Natural killer cell treated with Interleukin-12 subunit alpha and Interleukin-12 subunit beta and Interleukin-15 and Interleukin-18, amount 100 ng/mL, for 72 hours (primary cell): ENCODE data around the gene STAT4. TPM values are rescaled to one million over a fixed set of nuclear protein-coding genes. Genes with fewer than 3 reads are reported as not detected.
"Not testable (repeated sequence)": the region's sequence is repeated elsewhere in the genome, so short reads cannot be mapped to it uniquely, and the experiment has no call there.

Experiments
- ATAC-seq, 2 donors: fragments of 150-1000 bp; cut with Tn5 transposase in 1 of 2; sonication (Bioruptor Pico), chemical (Tn5 transposase) in 1 of 2; 2 replicates each; pipeline ENCODE4 v1.10.0; 2021
- DNase-seq: peaks from one replicate; pipeline ENCODE4 v3.0.0; 2022; ENCODE audit warnings: low spot score
- H3K27ac Mint-ChIP-seq, 2 donors: 1 replicate in 1 of 2; 2 replicates in 1 of 2; pipeline ENCODE4 v1.8.0; 2022; ENCODE audit warnings: mixed read lengths in 2 of 2, mild to moderate bottlenecking in 1 of 2, moderate library complexity in 1 of 2
- H3K27me3 Mint-ChIP-seq, 2 donors: 1 replicate in 1 of 2; 2 replicates in 1 of 2; pipeline ENCODE4 v1.8.0; 2022; ENCODE audit warnings: mixed read lengths in 2 of 2
- H3K36me3 Mint-ChIP-seq: one replicate; pipeline ENCODE4 v1.8.0; 2022; ENCODE audit warnings: mixed read lengths
- H3K4me1 Mint-ChIP-seq, 2 donors: 1 replicate in 1 of 2; 2 replicates in 1 of 2; pipeline ENCODE4 v1.8.0; 2022; ENCODE audit warnings: low read depth in 2 of 2, mixed read lengths in 2 of 2, mild to moderate bottlenecking in 1 of 2
- H3K4me3 Mint-ChIP-seq: one replicate; pipeline ENCODE4 v1.8.0; 2022; ENCODE audit warnings: mixed read lengths
- H3K9me3 Mint-ChIP-seq: 2 replicates; pipeline ENCODE4 v1.8.0; 2022; ENCODE audit warnings: mixed read lengths
- total RNA-seq, 2 donors: library from RNA; stranded (reverse); gene quantifications; one replicate each; pipeline ENCODE4 v1.2.3, GENCODE V29; 2022

Gene STAT4
- total RNA-seq, 2 donors from 2014 or later, result 133 to 241 TPM

DNA sequence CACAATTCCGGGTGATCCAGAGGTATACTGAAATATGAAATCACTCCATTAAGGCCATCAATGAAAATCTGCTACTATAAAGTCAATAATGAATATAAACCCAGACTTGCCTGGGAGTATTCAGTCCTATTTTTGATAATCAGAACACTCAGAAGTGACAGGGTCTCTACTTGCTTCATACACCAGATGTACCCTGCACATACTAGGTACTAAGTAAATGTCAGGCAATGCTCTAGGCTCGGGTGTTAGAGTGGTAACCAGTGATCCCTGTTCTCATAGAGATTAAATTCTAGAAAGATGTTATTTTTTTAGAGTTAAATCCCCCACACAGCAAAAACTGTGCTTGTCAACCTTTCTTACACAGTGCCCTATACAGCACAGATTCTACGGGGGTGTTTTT lies 149.2 kb downstream of the STAT4 start:
- H3K4me3 Mint-ChIP-seq, result no peak overlapping the region
- H3K4me1 Mint-ChIP-seq, result peaks cover 51 to 72% of the 10 kb centered on the region in 2 donors
- no peaks in the 10 kb centered on the region for H3K27me3 Mint-ChIP-seq
- H3K9me3 Mint-ChIP-seq, result no peaks in the 10 kb centered on the region
- peak overlapping the region; percentile 28 to 30 for H3K27ac Mint-ChIP-seq
- peaks cover 86% of the 10 kb centered on the region for H3K36me3 Mint-ChIP-seq
- no peak for DNase-seq
- ATAC-seq, result no peak

DNA sequence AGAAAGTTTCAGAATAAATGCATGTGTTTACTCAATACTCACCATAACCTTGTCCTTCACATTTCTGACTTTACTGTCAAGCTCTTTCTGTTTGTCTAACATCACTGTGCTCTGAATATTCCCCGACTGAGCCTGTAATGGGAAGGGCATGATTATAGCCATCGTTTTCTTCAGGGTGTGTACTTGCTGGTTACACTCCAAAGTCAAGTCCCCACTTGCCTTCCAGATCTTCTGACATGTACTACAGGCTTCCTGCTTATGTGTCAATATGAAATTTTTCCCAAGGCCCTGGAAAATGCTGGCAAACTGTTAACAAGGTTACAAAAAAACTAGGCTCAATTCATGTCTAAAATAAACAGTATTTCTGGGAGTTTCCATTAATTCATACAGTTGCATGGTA lies 149.8 kb downstream of the STAT4 start:
- peak overlapping the region; percentile 30 to 47 for H3K27ac Mint-ChIP-seq
- H3K9me3 Mint-ChIP-seq, result no peaks in the 10 kb centered on the region

GRCh38 chr2:190999949-191000665 lies 150.7 kb downstream of the STAT4 start:
- Mint-ChIP-seq H3K27me3 (no peaks in the 10 kb centered on the region), H3K27ac (peak overlapping the region; percentile 47 to 62), H3K4me3 (peak overlapping the region; percentile 12), H3K36me3 (peaks cover 89% of the 10 kb centered on the region), H3K4me1 (peaks cover 61 to 80% of the 10 kb centered on the region in 2 donors), H3K9me3 (peaks cover 1% of the 10 kb centered on the region)
- ATAC-seq (no peak), DNase-seq (no peak)

More for the DNA sequence above, 149.8 kb downstream of the STAT4 start:
- ATAC-seq (peak in 1 of 2 donors; percentile 36), DNase-seq (no peak)
- Mint-ChIP-seq H3K36me3 (peaks cover 84% of the 10 kb centered on the region), H3K4me3 (peak overlapping the region; percentile 5), H3K27me3 (no peaks in the 10 kb centered on the region), H3K4me1 (peaks cover 53 to 72% of the 10 kb centered on the region in 2 donors)

DNA sequence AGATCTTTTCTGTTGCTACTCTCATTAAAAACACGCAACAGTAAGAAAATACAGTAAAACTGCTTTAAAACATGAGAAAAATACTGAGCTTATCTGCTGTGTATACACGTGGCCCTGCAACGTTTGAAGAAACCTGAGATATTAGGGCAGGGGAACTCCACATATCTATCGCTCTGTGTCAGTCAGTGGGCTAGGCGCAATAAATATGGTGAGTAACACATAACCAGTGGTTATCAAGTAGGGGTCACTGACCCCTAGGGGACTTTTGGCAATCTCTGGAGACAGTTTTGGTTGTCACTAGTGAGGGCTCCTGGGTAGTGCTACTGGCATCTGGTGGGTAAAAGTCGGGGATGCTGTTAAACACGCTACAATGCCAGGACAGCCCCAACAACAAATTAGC lies 151.7 kb downstream of the STAT4 start:
- H3K4me1 Mint-ChIP-seq, result peaks cover 64 to 77% of the 10 kb centered on the region in 2 donors
- H3K27me3 Mint-ChIP-seq, result no peaks in the 10 kb centered on the region
- peak overlapping the region; percentile 20 for H3K4me3 Mint-ChIP-seq
- ATAC-seq (peak; percentile 83 to 89), DNase-seq (peak; percentile 70)
- peaks cover 87% of the 10 kb centered on the region for H3K36me3 Mint-ChIP-seq
- H3K9me3 Mint-ChIP-seq, result peaks cover 4% of the 10 kb centered on the region
- H3K27ac Mint-ChIP-seq, result peak overlapping the region; percentile 47 to 62

DNA sequence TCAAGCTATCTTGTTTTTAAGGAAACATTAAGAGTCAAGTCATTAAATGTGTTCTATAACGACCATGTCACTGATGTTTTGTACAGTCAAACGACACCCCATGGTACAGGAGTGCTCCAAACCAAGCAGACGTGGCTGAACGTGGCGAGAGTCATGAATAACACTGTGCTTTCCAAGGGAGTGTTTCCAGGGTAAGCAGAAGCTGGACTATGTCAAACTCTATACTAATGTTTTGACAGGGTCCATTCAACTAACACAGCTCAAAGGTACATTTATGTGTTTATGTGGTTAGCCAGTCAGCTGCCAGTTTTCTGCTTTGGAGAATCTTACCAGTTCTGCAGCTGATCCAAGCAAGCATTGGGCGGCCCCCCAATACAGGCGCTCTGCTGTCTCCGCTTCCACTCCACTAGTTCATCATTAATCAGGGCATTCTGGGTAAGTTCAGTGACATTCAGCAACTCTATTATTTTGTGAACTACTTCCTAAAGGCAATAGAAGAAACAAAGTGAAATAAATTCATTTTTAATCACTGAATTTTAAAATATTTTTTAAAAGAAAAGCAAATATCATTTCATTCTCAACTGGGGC lies 153.2 kb downstream of the STAT4 start:
- peaks cover 85% of the 10 kb centered on the region for H3K36me3 Mint-ChIP-seq
- no peaks in the 10 kb centered on the region for H3K27me3 Mint-ChIP-seq
- H3K4me1 Mint-ChIP-seq, result peaks cover 63 to 72% of the 10 kb centered on the region in 2 donors
- peak overlapping the region; percentile 56 to 77 for H3K27ac Mint-ChIP-seq
- ATAC-seq, result no peak
- peaks cover 4% of the 10 kb centered on the region for H3K9me3 Mint-ChIP-seq
- no peak for DNase-seq
- peak overlapping the region; percentile 17 for H3K4me3 Mint-ChIP-seq

DNA sequence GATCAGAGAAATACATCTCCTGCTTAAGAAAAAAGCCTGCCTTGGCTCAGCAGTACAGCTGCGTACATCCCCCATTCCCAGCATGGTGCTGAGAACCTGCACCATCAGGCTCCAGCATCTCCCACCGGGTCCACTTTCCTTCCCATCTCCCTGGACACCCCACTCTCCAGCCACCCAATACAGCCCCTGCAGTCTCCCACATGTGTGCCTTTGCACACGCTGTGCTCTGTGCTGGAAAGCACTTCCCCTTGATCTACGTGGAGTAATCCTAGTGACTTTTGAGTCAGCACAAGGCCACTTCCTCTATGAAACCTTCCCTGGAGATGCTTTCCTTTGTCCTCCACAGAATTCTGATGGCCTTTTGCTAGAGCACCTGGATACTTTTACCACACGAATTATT lies 153.8 kb downstream of the STAT4 start:
- peak overlapping the region; percentile 17 for H3K4me3 Mint-ChIP-seq
- no peaks in the 10 kb centered on the region for H3K27me3 Mint-ChIP-seq
- H3K4me1 Mint-ChIP-seq, result peaks cover 59 to 66% of the 10 kb centered on the region in 2 donors
- H3K9me3 Mint-ChIP-seq, result peaks cover 4% of the 10 kb centered on the region
- peaks cover 83% of the 10 kb centered on the region for H3K36me3 Mint-ChIP-seq
- H3K27ac Mint-ChIP-seq, result peak overlapping the region; percentile 56 to 77
- DNase-seq (no peak), ATAC-seq (no peak)

GRCh38 chr2:190996338-190996946 lies 154.4 kb downstream of the STAT4 start:
- Mint-ChIP-seq H3K4me1 (peaks cover 58 to 61% of the 10 kb centered on the region in 2 donors), H3K27me3 (no peaks in the 10 kb centered on the region), H3K27ac (peak overlapping the region; percentile 56 to 77), H3K36me3 (peaks cover 81% of the 10 kb centered on the region), H3K9me3 (peaks cover 4% of the 10 kb centered on the region), H3K4me3 (no peak overlapping the region)
- ATAC-seq (peak in 1 of 2 donors; percentile 47), DNase-seq (peak; percentile 74)

DNA sequence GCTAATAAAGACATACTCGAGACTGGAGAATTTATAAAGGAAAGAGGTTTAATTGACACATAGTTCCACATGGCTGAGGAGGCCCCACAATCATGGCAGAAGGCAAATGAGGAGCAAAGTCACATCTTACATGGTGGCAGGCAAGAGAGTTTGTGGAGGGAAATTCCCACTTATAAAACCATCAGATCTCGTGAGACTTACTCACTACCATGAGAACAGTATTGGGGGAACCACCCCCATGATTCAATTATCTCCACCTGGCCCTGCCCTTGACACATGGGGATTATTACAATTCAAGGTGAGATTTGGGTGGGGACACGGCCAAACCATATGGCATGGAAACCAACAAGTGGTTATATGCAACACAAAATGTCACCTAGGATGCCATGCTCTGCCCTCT lies 155.5 kb downstream of the STAT4 start:
- peak overlapping the region; percentile 28 to 56 for H3K27ac Mint-ChIP-seq
- H3K27me3 Mint-ChIP-seq, ATAC-seq, H3K9me3 Mint-ChIP-seq, DNase-seq, H3K4me3 Mint-ChIP-seq: not testable (repeated sequence)
- H3K36me3 Mint-ChIP-seq, result peaks cover 73% of the 10 kb centered on the region
- H3K4me1 Mint-ChIP-seq, result peaks cover 48 to 50% of the 10 kb centered on the region in 2 donors

DNA sequence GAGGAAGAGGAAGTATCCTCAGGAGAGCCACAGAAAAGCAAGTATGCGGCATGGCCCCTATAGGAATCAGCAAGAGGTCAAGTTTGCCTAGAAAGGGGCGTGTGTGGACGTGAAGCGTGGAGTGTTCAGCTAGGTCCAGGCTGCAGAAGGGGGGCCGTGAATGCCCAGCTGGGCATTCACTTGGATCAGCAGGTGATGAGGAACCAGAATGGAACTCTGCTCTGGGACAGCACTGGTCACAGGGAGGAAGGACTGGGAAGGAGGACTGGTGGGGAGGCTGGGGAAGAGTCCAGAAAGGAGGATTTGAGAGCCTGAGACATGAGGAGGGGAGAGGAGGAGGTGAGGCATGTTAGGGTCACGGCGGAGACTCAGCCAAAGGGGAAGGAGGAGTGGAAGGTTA lies 156.6 kb downstream of the STAT4 start:
- Mint-ChIP-seq H3K27me3 (no peaks in the 10 kb centered on the region), H3K36me3 (peaks cover 68% of the 10 kb centered on the region), H3K27ac (peak overlapping the region in 1 of 2 donors; percentile 64), H3K9me3 (peaks cover 4% of the 10 kb centered on the region), H3K4me1 (peaks cover 37 to 39% of the 10 kb centered on the region in 2 donors), H3K4me3 (no peak overlapping the region)
- no peak for ATAC-seq
- no peak for DNase-seq

- Mint-ChIP-seq H3K9me3 (peaks cover 4% of the 10 kb centered on the region), H3K36me3 (peaks cover 63% of the 10 kb centered on the region), H3K27me3 (no peaks in the 10 kb centered on the region), H3K27ac (peak overlapping the region in 1 of 2 donors; percentile 18), H3K4me1 (peaks cover 33 to 35% of the 10 kb centered on the region in 2 donors), H3K4me3 (no peak overlapping the region)
- no peak for ATAC-seq
- DNase-seq, result no peak
Measured at GRCh38 chr2:190993292-190993643, 157.5 kb downstream of the STAT4 start.

DNA sequence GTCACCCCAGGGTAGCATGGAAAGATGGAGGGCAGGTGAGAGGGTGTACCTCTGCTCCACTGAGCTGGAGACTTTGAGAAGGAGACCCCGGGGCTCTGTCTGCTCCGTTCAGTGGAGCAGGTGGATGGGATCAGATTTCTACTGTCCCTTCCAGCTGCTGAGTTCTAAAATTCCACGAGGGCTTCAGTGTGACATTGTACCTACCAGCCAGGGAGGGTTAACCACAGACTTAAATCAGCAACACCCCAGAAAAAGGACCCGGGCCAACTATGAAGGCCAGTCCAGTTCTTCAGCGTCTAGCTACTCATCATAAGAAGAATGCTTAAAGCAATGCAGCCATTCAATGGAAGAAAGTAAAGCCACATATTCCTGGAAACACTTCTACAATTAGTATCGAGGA lies 160.7 kb downstream of the STAT4 start:
- peaks cover 44% of the 10 kb centered on the region for H3K36me3 Mint-ChIP-seq
- H3K9me3 Mint-ChIP-seq, result peaks cover 3% of the 10 kb centered on the region
- ATAC-seq, result no peak
- DNase-seq, result no peak
- H3K4me1 Mint-ChIP-seq, result peaks cover 13 to 16% of the 10 kb centered on the region in 2 donors
- H3K27me3 Mint-ChIP-seq, result no peaks in the 10 kb centered on the region
- H3K4me3 Mint-ChIP-seq, result no peak overlapping the region
- no peak overlapping the region for H3K27ac Mint-ChIP-seq

GRCh38 chr2:190988910-190989309 lies 161.9 kb downstream of the STAT4 start:
- Mint-ChIP-seq H3K9me3 (no peaks in the 10 kb centered on the region), H3K27me3 (no peaks in the 10 kb centered on the region), H3K27ac (no peak overlapping the region), H3K4me1 (peaks cover 5 to 7% of the 10 kb centered on the region in 2 donors), H3K4me3 (no peak overlapping the region), H3K36me3 (peaks cover 41% of the 10 kb centered on the region)
- DNase-seq (no peak), ATAC-seq (no peak)

DNA sequence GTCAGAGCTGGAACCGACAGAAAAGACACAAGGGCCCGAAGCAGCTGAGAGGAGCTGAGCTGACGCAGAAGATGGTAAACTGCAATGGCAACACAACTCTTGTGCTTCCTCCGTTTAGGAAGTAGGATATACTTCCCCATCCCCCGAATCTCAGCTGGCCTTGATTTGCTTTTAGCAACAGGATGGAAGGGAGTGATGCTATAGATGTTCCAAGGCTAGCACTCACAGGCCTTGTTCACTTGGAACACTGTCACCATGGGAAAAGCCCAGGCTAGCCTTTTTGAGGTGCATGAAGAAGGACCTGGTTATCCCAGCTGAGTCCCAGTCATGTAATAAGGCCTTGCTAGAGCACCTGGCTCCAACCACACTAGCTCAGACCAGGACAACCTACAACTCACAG lies 162.9 kb downstream of the STAT4 start:
- no peak for DNase-seq
- Mint-ChIP-seq H3K4me3 (no peak overlapping the region), H3K9me3 (no peaks in the 10 kb centered on the region), H3K27ac (peak overlapping the region; percentile 33 to 63), H3K4me1 (no peaks in the 10 kb centered on the region), H3K27me3 (no peaks in the 10 kb centered on the region), H3K36me3 (peaks cover 31% of the 10 kb centered on the region)
- no peak for ATAC-seq

DNA sequence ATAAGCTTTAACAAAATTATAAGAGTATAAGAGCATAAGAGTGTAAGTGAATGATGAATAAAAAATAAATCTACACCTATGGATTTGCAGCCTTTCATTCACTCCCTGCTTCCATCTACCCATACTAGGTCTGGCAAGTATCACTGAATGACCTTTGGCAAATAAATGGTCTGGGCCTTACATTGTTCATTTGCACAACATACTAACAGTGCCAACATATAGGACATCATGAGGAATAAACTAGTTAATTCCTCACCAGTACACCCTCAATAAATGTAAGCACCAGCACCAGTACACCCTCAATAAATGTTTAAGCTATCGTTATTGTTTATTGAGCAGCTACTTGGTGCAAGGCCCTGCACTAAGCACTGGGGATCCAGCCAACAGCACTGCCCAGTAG lies 163.7 kb downstream of the STAT4 start:
- Mint-ChIP-seq H3K27ac (peak overlapping the region; percentile 33 to 63), H3K4me1 (no peaks in the 10 kb centered on the region), H3K4me3 (no peak overlapping the region), H3K27me3 (no peaks in the 10 kb centered on the region), H3K9me3 (no peaks in the 10 kb centered on the region), H3K36me3 (peaks cover 36% of the 10 kb centered on the region)
- DNase-seq (no peak), ATAC-seq (no peak)
